KMS-11 (cell line): ENCODE data around the gene AGER.
"Not testable (repeated sequence)": the region's sequence is repeated elsewhere in the genome, so short reads cannot be mapped to it uniquely, and the experiment has no call there.

Source experiments
- H2AFZ ChIP-seq: fragments of 200-600 bp; sonication (generic); 2 replicates; pipeline ENCODE4 v1.6.1; 2016; ENCODE audit warnings: antibody characterized with exemption, mixed run types, low read depth
- H3K27ac ChIP-seq: fragments of 200-600 bp; sonication (generic); 2 replicates; pipeline ENCODE4 v1.6.1; 2016; ENCODE audit warnings: mild to moderate bottlenecking, mixed run types
- H3K27me3 ChIP-seq: fragments of 200-600 bp; sonication (generic); 2 replicates; pipeline ENCODE4 v1.6.1; 2017; ENCODE audit warnings: mild to moderate bottlenecking, low read depth, mixed run types, moderate library complexity; ENCODE audit not compliant: insufficient read depth
- H3K36me3 ChIP-seq: fragments of 200-600 bp; sonication (generic); 2 replicates; pipeline ENCODE4 v1.6.1; 2017; ENCODE audit warnings: mild to moderate bottlenecking, mixed run types; ENCODE audit not compliant: insufficient read depth
- H3K4me1 ChIP-seq: fragments of 200-600 bp; sonication (generic); 2 replicates; pipeline ENCODE4 v1.6.1; 2016; ENCODE audit warnings: mild to moderate bottlenecking, low read depth, mixed run types; ENCODE audit not compliant: poor library complexity, severe bottlenecking
- H3K4me2 ChIP-seq: fragments of 200-600 bp; sonication (generic); 2 replicates; pipeline ENCODE4 v1.7.0; 2016; ENCODE audit warnings: mild to moderate bottlenecking, mixed run types
- H3K4me3 ChIP-seq: fragments of 200-600 bp; sonication (generic); IDR thresholded peaks from 2 replicates; pipeline ENCODE4 v1.6.1; 2017; ENCODE audit warnings: low read depth, low read length, mixed read lengths; ENCODE audit not compliant: insufficient read depth
- H3K79me2 ChIP-seq: fragments of 200-600 bp; sonication (generic); 2 replicates; pipeline ENCODE4 v1.6.1; 2016; ENCODE audit warnings: low read depth, mixed run types; ENCODE audit not compliant: insufficient read depth
- H3K9ac ChIP-seq: fragments of 200-600 bp; sonication (generic); 2 replicates; pipeline ENCODE4 v1.6.1; 2016; ENCODE audit warnings: mild to moderate bottlenecking, mixed run types
- H4K20me1 ChIP-seq: fragments of 200-600 bp; sonication (generic); 2 replicates; pipeline ENCODE4 v1.6.1; 2016; ENCODE audit warnings: mild to moderate bottlenecking, mixed run types; ENCODE audit not compliant: insufficient read depth
- CTCF ChIP-seq: fragments of 200-600 bp; sonication (generic); conservative IDR thresholded peaks from 2 replicates; pipeline ENCODE4 v1.6.1; 2017; ENCODE audit warnings: low read depth, mild to moderate bottlenecking, antibody characterized with exemption, low read length, moderate library complexity, mixed read lengths

Gene AGER

GRCh38 chr6:32212076-32212760 lies 28.2 kb upstream of the AGER start:
- H3K4me1 ChIP-seq: no peaks in the 10 kb centered on the region
- H3K4me2 ChIP-seq: no peak overlapping the region
- no peaks in the 10 kb centered on the region for H3K27me3 ChIP-seq
- H3K4me3 ChIP-seq: no peak overlapping the region
- H2AFZ ChIP-seq: no peak overlapping the region
- H3K36me3 ChIP-seq: no peaks in the 10 kb centered on the region
- TF ChIP-seq CTCF: no peak
- H3K27ac ChIP-seq: no peak overlapping the region
- no peaks in the 10 kb centered on the region for H3K79me2 ChIP-seq
- H4K20me1 ChIP-seq: no peaks in the 10 kb centered on the region
- H3K9ac ChIP-seq: no peak overlapping the region

- not testable (repeated sequence) for H3K36me3 ChIP-seq, H2AFZ ChIP-seq, H3K27me3 ChIP-seq, H3K4me1 ChIP-seq, H3K4me2 ChIP-seq, H3K27ac ChIP-seq, H3K79me2 ChIP-seq, H3K9ac ChIP-seq, H3K4me3 ChIP-seq, H4K20me1 ChIP-seq
Observed at GRCh38 chr6:32211432-32211831, 27.4 kb upstream of the AGER start.

GRCh38 chr6:32210191-32210601 lies 26.1 kb upstream of the AGER start:
- Histone ChIP-seq H3K36me3 (no peaks in the 10 kb centered on the region), H3K27ac (no peak overlapping the region), H3K27me3 (no peaks in the 10 kb centered on the region), H3K9ac (no peak overlapping the region), H3K4me1 (no peaks in the 10 kb centered on the region), H3K4me2 (no peak overlapping the region), H3K79me2 (no peaks in the 10 kb centered on the region), H2AFZ (no peak overlapping the region), H4K20me1 (no peaks in the 10 kb centered on the region), H3K4me3 (no peak overlapping the region)
- no peak for TF ChIP-seq CTCF

GRCh38 chr6:32208996-32209395 lies 24.9 kb upstream of the AGER start:
- Histone ChIP-seq H2AFZ (no peak overlapping the region), H3K4me3 (no peak overlapping the region), H3K9ac (no peak overlapping the region), H3K4me2 (no peak overlapping the region), H3K36me3 (no peaks in the 10 kb centered on the region), H3K27me3 (no peaks in the 10 kb centered on the region), H3K27ac (no peak overlapping the region), H4K20me1 (no peaks in the 10 kb centered on the region), H3K79me2 (no peaks in the 10 kb centered on the region), H3K4me1 (no peaks in the 10 kb centered on the region)
- TF ChIP-seq CTCF: no peak

- H4K20me1 ChIP-seq: no peaks in the 10 kb centered on the region
- TF ChIP-seq CTCF: no peak
- H3K27me3 ChIP-seq: no peaks in the 10 kb centered on the region
- H2AFZ ChIP-seq: no peak overlapping the region
- no peaks in the 10 kb centered on the region for H3K36me3 ChIP-seq
- no peak overlapping the region for H3K27ac ChIP-seq
- no peak overlapping the region for H3K4me2 ChIP-seq
- H3K4me1 ChIP-seq: no peaks in the 10 kb centered on the region
- H3K79me2 ChIP-seq: no peaks in the 10 kb centered on the region
- no peak overlapping the region for H3K9ac ChIP-seq
- H3K4me3 ChIP-seq: no peak overlapping the region
Observed at GRCh38 chr6:32204268-32204715, 20.2 kb upstream of the AGER start.
